Myocyte (in vitro differentiated cells): ENCODE measurements around the gene SNX9. TPM values are rescaled to one million over a fixed set of nuclear protein-coding genes. Genes with fewer than 3 reads are reported as not detected.
"Not testable (repeated sequence)": the region's sequence is repeated elsewhere in the genome, so short reads cannot be mapped to it uniquely, and the experiment has no call there.

Experiments
- DNase-seq: peaks from one replicate; pipeline ENCODE4 v3.0.0-alpha.2; 2012; ENCODE audit warnings: low read depth
- total RNA-seq: library from RNA; depleted of rRNA; stranded (reverse); fragments of >200 nt; gene quantifications from 2 replicates; pipeline ENCODE4 v1.2.3, GENCODE V29; 2014

Gene SNX9
- total RNA-seq, 1 donor from 2014 or later, result 21.7 TPM

GRCh38 chr6:157946865-157947532, 124.0 kb downstream of the SNX9 start:
- peak; percentile 25 for DNase-seq

- not testable (repeated sequence) for DNase-seq
Measured at GRCh38 chr6:157950899-157951298, 127.9 kb downstream of the SNX9 start.

- no peak for DNase-seq
Measured at GRCh38 chr6:157951828-157952227, 128.8 kb downstream of the SNX9 start.

- peak; percentile 40 for DNase-seq
Measured at GRCh38 chr6:157952861-157953351, 129.9 kb downstream of the SNX9 start.

- no peak for DNase-seq
Measured at GRCh38 chr6:157953580-157954091, 130.6 kb downstream of the SNX9 start.

- peak; percentile 12 for DNase-seq
Measured at GRCh38 chr6:157954150-157955117, 131.4 kb downstream of the SNX9 start.

GRCh38 chr6:157955675-157956074, 132.6 kb downstream of the SNX9 start:
- no peak for DNase-seq

- DNase-seq, result no peak
Measured at GRCh38 chr6:157956171-157956730, 133.2 kb downstream of the SNX9 start.

GRCh38 chr6:157959451-157960227, 136.6 kb downstream of the SNX9 start:
- DNase-seq, result peak; percentile 38

- DNase-seq, result no peak
Measured at GRCh38 chr6:157961153-157961831, 138.2 kb downstream of the SNX9 start.

- no peak for DNase-seq
Measured at GRCh38 chr6:157961832-157962575, 139.0 kb downstream of the SNX9 start.

GRCh38 chr6:157962601-157963302, 139.7 kb downstream of the SNX9 start:
- DNase-seq, result peak; percentile 54

GRCh38 chr6:157964100-157964499, 141.1 kb downstream of the SNX9 start:
- DNase-seq, result no peak

GRCh38 chr6:157965387-157965786, 142.3 kb downstream of the SNX9 start:
- DNase-seq, result no peak

GRCh38 chr6:157966589-157966977, 143.5 kb downstream of the SNX9 start:
- no peak for DNase-seq

- no peak for DNase-seq
Measured at GRCh38 chr6:157967020-157967419, 144.0 kb downstream of the SNX9 start.

GRCh38 chr6:157967486-157967885, 144.4 kb downstream of the SNX9 start:
- no peak for DNase-seq

- not testable (repeated sequence) for DNase-seq
Measured at GRCh38 chr6:157972177-157972576, 149.1 kb downstream of the SNX9 start.
